Effector CD4-positive, alpha-beta T cell (primary cell): ENCODE measurements around the gene MAFF.
"Not testable (repeated sequence)": the region's sequence is repeated elsewhere in the genome, so short reads cannot be mapped to it uniquely, and the experiment has no call there.

Experiments
- DNase-seq: peaks from one replicate; pipeline ENCODE4 v3.0.0-alpha.2; 2020

MAFF gene

DNA sequence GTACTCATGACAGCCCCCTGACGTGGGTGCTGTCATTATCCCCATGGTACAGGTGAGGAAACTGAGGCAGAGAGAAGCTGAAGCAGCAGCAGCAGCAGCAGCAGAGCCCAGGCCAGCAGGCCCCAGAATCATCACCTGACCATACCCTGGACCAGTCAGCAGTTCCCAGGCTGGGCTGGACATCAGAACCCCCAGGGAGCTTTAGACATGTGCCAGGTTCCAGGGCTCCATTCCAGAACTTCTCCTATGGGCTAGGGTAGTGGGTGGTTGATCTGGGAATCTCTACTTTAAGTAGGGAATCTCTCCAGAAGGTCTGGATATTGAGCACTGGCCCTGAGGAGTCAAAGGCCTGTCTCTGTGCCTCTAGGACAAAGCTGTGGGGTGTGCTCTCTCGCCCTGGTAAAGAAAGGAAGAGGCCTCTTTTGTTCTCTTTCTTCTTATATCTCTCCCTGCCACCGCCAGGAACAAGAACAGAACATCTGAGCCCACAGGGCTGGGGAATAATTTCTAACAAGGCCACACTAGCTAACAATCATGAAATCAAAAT, 26.6 kb downstream of the MAFF start:
- DNase-seq = no peak

- no peak for DNase-seq
Observed at GRCh38 chr22:38228873-38229740, 27.3 kb downstream of the MAFF start.

DNA sequence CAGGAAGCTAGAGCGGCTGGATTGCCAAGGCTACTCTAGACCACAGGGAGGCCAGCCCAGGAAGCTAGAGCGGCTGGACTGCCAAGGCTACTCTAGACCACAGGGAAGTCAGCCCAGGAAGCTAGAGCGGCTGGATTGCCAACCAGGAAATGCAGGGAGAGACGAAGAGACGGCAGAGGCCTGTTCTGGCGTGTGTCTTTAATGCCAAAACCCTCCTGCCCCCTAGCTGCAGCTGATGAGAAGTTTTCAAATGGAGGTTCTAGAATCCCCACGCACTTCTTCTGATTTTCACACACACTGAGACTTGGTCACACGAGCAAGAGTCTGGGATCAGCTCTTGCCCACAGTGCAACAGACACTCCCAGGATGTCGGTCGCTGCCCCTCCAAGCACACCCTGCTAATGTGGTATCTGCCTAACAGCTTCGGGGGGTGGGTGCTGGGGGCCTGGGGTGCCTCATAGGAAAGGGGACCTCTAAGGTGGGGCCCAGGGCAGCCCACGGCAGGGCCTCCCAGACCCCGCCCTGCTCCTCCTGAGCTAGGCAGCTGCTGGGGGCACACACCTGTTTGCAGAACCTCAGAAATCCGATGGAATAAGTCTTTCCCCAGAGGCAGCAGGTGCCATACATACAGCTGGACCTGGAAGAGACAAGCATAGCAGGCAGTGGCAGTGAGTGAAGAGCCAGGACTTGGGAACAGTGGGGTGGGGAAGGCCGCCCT, 28.5 kb downstream of the MAFF start:
- DNase-seq = peak; percentile 27

- no peak for DNase-seq
Observed at GRCh38 chr22:38230916-38231315, 29.1 kb downstream of the MAFF start.

DNA sequence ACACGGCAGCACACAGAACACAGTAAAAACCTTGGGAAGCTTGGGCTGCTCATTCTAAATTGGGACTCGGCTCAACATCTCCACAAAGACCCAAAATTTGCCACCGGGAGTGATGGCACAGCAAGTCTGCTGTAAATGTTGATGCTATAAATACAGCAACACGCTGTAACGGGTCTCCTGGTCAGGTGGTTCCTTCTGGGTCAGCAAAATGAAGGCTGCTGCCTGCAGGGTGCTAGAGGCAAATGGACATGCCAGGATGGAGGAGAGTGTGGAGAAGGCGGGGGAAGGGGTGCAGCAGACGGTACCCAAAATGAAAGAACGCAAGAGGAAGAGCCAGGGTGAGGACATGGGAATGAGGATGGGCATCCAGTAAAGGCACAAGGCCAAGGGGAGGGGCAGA, 30.4 kb downstream of the MAFF start:
- DNase-seq = no peak

DNA sequence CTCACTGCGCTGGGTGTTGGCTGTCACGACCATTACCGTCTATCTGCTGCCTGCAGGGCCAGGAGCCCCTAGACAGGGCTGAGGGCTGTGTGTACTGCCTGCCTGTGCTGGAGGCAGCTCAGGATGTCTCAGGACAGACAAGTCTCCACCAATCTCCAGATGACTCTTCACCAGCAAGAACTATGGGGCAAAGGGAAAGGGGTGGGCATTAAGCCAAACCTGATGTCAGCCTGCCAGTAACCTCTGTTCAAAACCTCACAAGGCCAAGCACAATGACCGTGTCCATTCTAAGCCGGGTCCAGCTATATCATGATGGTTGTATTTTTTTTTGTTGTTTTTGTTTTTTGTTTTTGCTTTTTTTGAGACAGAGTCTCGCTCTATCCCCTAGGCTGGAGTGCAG, 31.6 kb downstream of the MAFF start:
- DNase-seq = no peak

- DNase-seq = not testable (repeated sequence)
Observed at GRCh38 chr22:38233856-38234255, 32.1 kb downstream of the MAFF start.

- no peak for DNase-seq
Observed at GRCh38 chr22:38235240-38235850, 33.6 kb downstream of the MAFF start.

- no peak for DNase-seq
Observed at GRCh38 chr22:38236786-38237185, 35.0 kb downstream of the MAFF start.

DNA sequence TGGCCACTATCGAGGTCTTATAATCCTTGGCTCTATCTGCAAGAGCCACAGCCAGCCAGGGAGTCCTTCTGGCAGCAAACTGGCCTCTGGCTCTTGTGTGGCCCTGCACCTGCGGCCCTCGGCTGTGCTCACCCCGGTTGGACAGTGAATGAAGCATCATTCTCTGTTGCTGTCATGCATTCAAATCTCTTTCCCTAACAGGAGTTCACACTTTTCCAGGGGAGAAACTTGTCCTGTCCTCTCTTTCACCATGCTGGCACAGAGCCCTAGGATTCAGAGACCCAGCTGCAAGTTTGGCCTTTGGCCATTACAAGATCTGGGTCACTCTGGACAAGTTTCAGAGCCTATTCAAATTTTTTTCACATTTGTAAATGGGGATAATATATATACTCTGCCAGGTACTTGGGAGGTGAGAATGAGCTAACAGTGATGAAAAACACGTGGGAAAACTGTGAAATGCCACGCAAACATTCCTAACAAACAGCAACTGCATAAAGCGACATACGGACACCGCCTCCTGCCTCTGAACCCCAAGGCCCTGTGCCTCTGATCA, 36.8 kb downstream of the MAFF start:
- DNase-seq = no peak

GRCh38 chr22:38239101-38239761, 37.4 kb downstream of the MAFF start:
- no peak for DNase-seq

DNA sequence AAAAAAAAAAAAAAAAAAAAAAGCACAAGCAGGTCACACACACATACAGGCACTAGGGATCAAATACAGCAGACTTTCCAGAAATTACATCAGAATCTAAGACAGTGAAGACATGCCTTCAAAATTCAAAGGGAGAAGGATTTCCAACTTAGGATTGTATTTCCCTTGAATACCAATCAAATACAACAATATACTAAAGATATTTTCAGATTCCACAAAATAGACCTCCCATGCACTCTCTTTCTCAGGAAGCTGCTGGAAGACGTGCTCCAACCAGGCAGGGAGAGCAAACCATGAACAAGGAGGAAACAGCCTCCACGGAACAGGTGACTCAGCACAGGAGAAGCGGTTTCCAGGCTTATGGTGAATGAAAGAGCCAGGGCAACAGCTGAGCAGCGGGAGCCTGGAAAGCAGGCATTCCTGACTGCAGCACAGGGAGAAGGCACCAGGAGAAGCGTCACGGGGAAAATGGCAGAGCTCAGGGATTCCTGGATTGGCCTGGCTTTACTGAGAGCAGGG, 39.0 kb downstream of the MAFF start:
- no peak for DNase-seq

- no peak for DNase-seq
Observed at GRCh38 chr22:38243007-38243765, 41.4 kb downstream of the MAFF start.

GRCh38 chr22:38244106-38244505, 42.3 kb downstream of the MAFF start:
- DNase-seq = no peak

- DNase-seq = no peak
Observed at GRCh38 chr22:38246046-38246658, 44.4 kb downstream of the MAFF start.

GRCh38 chr22:38246692-38247091, 44.9 kb downstream of the MAFF start:
- no peak for DNase-seq

DNA sequence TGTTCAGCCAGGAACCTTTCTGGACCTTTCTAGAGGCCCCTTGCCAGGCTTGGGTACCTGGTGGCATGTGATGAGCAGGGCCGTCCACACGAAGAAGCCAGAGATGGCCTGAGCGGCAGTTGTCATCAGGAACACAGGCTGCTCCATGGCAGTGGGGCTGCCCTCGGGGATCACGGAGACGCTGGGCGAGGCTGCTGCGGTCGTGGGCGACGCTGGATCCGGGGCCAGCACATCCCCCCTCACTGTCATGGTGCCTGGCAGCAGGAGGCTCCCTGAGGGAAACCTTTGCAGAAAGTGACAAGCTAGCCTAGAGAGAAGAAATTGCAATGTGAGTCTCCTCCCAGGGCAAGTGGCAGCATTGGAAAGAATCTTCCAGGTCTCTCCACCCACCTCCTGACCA, 45.9 kb downstream of the MAFF start:
- no peak for DNase-seq

- no peak for DNase-seq
Observed at GRCh38 chr22:38248280-38248679, 46.5 kb downstream of the MAFF start.

DNA sequence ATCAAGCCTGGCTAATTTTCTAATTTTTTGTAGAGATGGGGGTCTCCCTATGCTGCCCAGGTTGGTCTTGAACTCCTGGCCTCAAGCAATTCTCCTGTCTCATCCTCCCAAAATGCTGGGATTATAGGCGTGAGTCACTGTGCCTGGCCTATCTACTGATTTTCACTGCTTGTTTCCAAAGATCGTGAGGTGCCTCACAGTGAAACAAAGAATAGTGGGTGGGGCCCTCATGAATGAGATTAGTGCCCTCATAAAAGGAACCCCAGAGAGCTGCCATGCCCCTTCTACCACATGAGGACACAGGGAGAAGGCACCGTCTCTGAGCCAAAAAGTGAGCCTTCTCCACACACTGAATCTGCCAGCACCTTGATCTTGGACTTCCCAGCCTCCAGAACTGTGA, 47.5 kb downstream of the MAFF start:
- DNase-seq = no peak

DNA sequence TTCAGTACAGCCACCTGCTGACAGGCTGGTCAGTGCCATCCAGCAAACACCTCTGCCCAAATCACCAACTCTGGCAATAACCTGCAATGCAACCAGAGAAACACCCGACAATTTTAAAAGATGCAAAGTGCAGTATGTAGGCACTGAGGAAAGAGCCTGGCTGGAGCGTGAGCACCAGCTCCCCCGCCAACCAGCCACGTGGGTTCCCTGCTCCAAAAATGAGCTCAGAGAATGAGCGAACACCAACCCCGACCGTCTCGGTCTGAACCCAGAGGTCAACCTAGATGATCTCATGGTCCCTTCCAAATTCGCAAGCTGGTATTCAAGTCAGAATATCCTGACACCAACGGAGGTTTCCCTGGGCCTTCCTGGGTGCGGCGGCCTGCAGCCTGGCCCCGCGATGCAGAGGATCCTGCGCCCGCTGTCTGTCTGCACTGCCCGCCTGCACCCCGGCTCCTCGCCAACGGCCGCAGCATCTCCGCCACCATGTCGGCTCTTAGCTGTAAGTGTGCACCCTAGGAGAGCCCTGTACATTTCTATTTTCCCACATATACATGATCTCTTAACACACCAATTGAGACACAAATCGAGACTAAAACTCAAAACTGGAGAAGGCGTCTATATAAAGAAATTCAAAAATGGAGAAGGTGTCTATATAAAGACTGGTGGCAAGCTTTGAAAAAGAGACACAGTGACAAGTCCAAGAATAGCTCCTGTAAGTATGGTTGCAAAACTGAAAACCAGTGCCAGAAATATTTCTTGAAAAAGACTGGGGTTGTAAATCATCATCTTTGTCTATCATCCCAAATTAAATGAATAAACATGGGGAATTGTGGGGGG, 48.2 kb downstream of the MAFF start:
- no peak for DNase-seq
